ENCODE data around the gene FOSB.

DNA sequence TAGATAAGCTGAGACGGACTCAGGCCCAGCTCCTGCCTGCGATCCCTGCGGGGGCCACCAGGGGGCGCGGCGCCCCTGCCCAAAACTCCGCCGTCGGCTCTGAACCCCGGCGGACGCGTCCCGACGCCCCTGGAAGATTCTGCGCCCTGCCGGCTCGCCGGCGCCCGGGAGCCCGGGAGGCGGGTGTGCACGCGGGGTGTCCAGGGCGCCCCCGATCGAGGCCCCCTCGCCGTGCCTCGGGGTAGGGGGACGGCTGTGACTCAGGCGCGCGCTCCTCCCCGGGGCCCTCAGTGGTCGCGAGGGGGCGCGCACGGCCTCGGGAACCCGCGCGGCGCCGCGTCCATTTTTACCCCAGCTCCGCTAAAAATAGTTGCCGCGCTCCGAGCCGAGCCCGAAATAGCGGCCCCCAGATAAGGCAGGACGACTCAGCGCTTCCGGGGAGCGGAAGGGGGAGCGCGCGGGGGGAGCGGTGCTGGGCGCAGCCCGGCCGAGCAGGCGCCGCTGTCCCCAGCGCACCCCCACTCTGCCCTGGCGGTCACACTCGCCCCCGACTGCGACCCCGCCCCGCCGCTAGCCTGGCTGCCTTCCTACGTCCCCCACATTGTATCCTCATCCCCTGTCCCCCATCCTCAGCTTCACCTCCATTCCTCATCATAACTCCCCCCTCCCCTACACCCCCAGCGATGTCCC is 28.1 kb upstream of the FOSB start:
- no peak; the same call in 1 of the 2 replicates for TF ChIP-seq POLR2AphosphoS5 (IDR thresholded peaks at IDR 0.05; ENCODE audit: low read depth)
- peak; percentile 71 to 93 for TF ChIP-seq CTCF (conservative IDR thresholded peaks at IDR 0.05; ENCODE audit: low read depth in 2 of 2)
- no peak for TF ChIP-seq STAT1 (IDR thresholded peaks at IDR 0.05; ENCODE audit: unreplicated experiment)
- TF ChIP-seq NANOG (IDR thresholded peaks at IDR 0.05; ENCODE audit: borderline replicate concordance), result no peak

All from GM23338 (cell line).